H1 (cell line): ENCODE measurements around the gene PLIN4. TPM values are rescaled to one million over a fixed set of nuclear protein-coding genes. Genes with fewer than 3 reads are reported as not detected.

ENCODE experiments used
- CTCF ChIA-PET: fragments of 300-600 bp; sonication (Branson Sonifier 250); formaldehyde crosslinking; loops from one replicate; lab custom pipeline; 2021; ENCODE audit not compliant: partially characterized antibody; lab: Charles Lee
- POLR2A ChIA-PET: fragments of 300-600 bp; sonication (Branson Sonifier 250); formaldehyde crosslinking; loops from one replicate; lab custom pipeline; 2021; ENCODE audit warnings: inconsistent platforms; ENCODE audit not compliant: partially characterized antibody; lab: Charles Lee
- DNase-seq, 2 experiments: peaks; one replicate each; pipeline versions ENCODE4 v3.0.0 to v3.0.0-alpha.2; 2010 to 2022; ENCODE audit warnings: low spot score in 2 of 2, low read depth in 1 of 2, mixed read lengths in 1 of 2
- FAIRE-seq: peaks from 2 replicates; lab custom pipeline; 2011; peaks lifted over from hg19 to GRCh38; lab: Jason Lieb, UNC
- H2AFZ ChIP-seq: 2 replicates; pipeline ENCODE4 v1.8.1; 2012; ENCODE audit warnings: low read length, inconsistent platforms
- H2AK5ac ChIP-seq: 2 replicates; pipeline ENCODE4 v1.6.1; 2013; ENCODE audit warnings: low read depth, low read length
- H2BK120ac ChIP-seq: replicated peaks from 2 replicates; pipeline ENCODE3; 2013; ENCODE audit warnings: low read depth, low read length, inconsistent platforms
- H2BK12ac ChIP-seq: 2 replicates; pipeline ENCODE4 v1.6.1; 2013; ENCODE audit warnings: low read depth, low read length
- H2BK15ac ChIP-seq: 2 replicates; pipeline ENCODE4 v1.6.1; 2013; ENCODE audit warnings: low read length
- H2BK20ac ChIP-seq: 2 replicates; pipeline ENCODE4 v1.6.1; 2013; ENCODE audit warnings: low read length
- H2BK5ac ChIP-seq: 2 replicates; pipeline ENCODE4 v1.6.1; 2013; ENCODE audit warnings: low read depth, low read length
- H3K14ac ChIP-seq: 2 replicates; pipeline ENCODE4 v1.6.1; 2013; ENCODE audit warnings: inconsistent platforms; ENCODE audit not compliant: insufficient read length
- H3K18ac ChIP-seq: 2 replicates; pipeline ENCODE4 v1.6.1; 2013; ENCODE audit warnings: low read length; ENCODE audit errors: extremely low read depth
- H3K23ac ChIP-seq: 2 replicates; pipeline ENCODE4 v1.6.1; 2013; ENCODE audit warnings: inconsistent platforms; ENCODE audit not compliant: insufficient read length
- H3K23me2 ChIP-seq: 2 replicates; pipeline ENCODE4 v1.6.1; 2013; ENCODE audit warnings: low read depth, low read length
- H3K27ac ChIP-seq: 2 replicates; pipeline ENCODE4 v1.6.1; 2011; ENCODE audit warnings: low read depth, low read length, inconsistent platforms
- H3K27me3 ChIP-seq, 4 experiments: replicated peaks in 1 of 4; 1 replicate in 1 of 4; 2 replicates in 3 of 4; pipeline versions ENCODE4 v1.6.1 to v1.8.1; 2011 to 2013; ENCODE audit warnings: low read length in 3 of 4, mild to moderate bottlenecking in 3 of 4, inconsistent platforms in 2 of 4, mixed read lengths in 2 of 4, moderate library complexity in 1 of 4; ENCODE audit not compliant: control insufficient read depth in 3 of 4, insufficient read depth in 3 of 4; ENCODE audit errors: extremely low read depth in 1 of 4
- H3K36me3 ChIP-seq, 4 experiments: 2 replicates each; pipeline versions ENCODE4 v1.6.1 to v1.8.1; 2011 to 2013; ENCODE audit warnings: mild to moderate bottlenecking in 4 of 4, low read length in 3 of 4, moderate library complexity in 2 of 4, control low read depth in 1 of 4, inconsistent platforms in 1 of 4; ENCODE audit not compliant: insufficient read depth in 4 of 4, control insufficient read depth in 2 of 4
- H3K4ac ChIP-seq: replicated peaks from 2 replicates; pipeline ENCODE3; 2013; ENCODE audit warnings: low read length, low read depth, mixed read lengths, inconsistent platforms; ENCODE audit not compliant: insufficient read length
- H3K4me1 ChIP-seq, 4 experiments: replicated peaks in 1 of 4; 1 replicate in 1 of 4; 2 replicates in 3 of 4; pipeline versions ENCODE4 v1.6.1 to v1.8.1; 2011 to 2013; ENCODE audit warnings: low read length in 3 of 4, inconsistent platforms in 2 of 4, mixed read lengths in 1 of 4; ENCODE audit not compliant: insufficient read depth in 4 of 4, control insufficient read depth in 3 of 4
- H3K4me2 ChIP-seq, 2 experiments: 2 replicates each; pipeline versions ENCODE4 v1.6.1 to v1.8.1; 2011 to 2013; ENCODE audit warnings: low read depth in 2 of 2, low read length in 2 of 2, control low read depth in 1 of 2, inconsistent platforms in 1 of 2, mild to moderate bottlenecking in 1 of 2; ENCODE audit not compliant: insufficient read depth in 1 of 2
- H3K4me3 ChIP-seq, 4 experiments: fragments of 200-600, 300-600 bp in 1 of 4; sonication (generic), shearing (Covaris generic), sonication (Bioruptor Twin) in 1 of 4; 2 replicates each; pipeline versions ENCODE4 v1.5.1 to v1.8.1; 2011 to 2016; ENCODE audit warnings: low read length in 4 of 4, low read depth in 3 of 4, control low read depth in 2 of 4, inconsistent platforms in 2 of 4, mild to moderate bottlenecking in 2 of 4, mixed read lengths in 1 of 4, moderate library complexity in 1 of 4; ENCODE audit not compliant: insufficient read depth in 2 of 4; ENCODE audit errors: extremely low read depth in 1 of 4
- H3K56ac ChIP-seq: replicated peaks from 2 replicates; pipeline ENCODE3; 2013; ENCODE audit warnings: low read depth, mild to moderate bottlenecking, mixed read lengths, low read length, inconsistent platforms; ENCODE audit not compliant: insufficient read length
- H3K79me1 ChIP-seq: 2 replicates; pipeline ENCODE4 v1.6.1; 2013; ENCODE audit warnings: low read depth, low read length, control low read depth
- H3K79me2 ChIP-seq, 2 experiments: 2 replicates each; pipeline versions ENCODE4 v1.6.1 to v1.8.1; 2012 to 2013; ENCODE audit warnings: low read length in 2 of 2, mild to moderate bottlenecking in 2 of 2, inconsistent platforms in 1 of 2; ENCODE audit not compliant: insufficient read depth in 2 of 2, control insufficient read depth in 1 of 2
- H3K9ac ChIP-seq, 4 experiments: replicated peaks in 1 of 4; 1 replicate in 1 of 4; 2 replicates in 3 of 4; pipeline versions ENCODE4 v1.6.1 to v1.8.1; 2011 to 2013; ENCODE audit warnings: low read depth in 3 of 4, low read length in 3 of 4, control low read depth in 2 of 4, mild to moderate bottlenecking in 2 of 4, moderate library complexity in 2 of 4, inconsistent platforms in 1 of 4; ENCODE audit errors: extremely low read depth in 1 of 4
- H3K9me3 ChIP-seq, 2 experiments: 2 replicates each; pipeline versions ENCODE4 v1.6.1 to v1.8.1; 2012 to 2013; ENCODE audit warnings: mild to moderate bottlenecking in 2 of 2, moderate library complexity in 2 of 2, control low read depth in 1 of 2, inconsistent platforms in 1 of 2, low read depth in 1 of 2, low read length in 1 of 2, mixed read lengths in 1 of 2; ENCODE audit not compliant: insufficient read depth in 2 of 2
- H4K20me1 ChIP-seq, 2 experiments: replicated peaks in 1 of 2; 2 replicates each; pipeline versions ENCODE3 to v1.8.1; 2011 to 2013; ENCODE audit warnings: inconsistent platforms in 2 of 2, low read length in 2 of 2, mild to moderate bottlenecking in 1 of 2; ENCODE audit not compliant: insufficient read depth in 2 of 2, control insufficient read depth in 1 of 2
- H4K5ac ChIP-seq: 2 replicates; pipeline ENCODE4 v1.6.1; 2013; ENCODE audit warnings: low read length, low read depth, mixed read lengths, inconsistent platforms; ENCODE audit not compliant: insufficient read length
- H4K8ac ChIP-seq: 2 replicates; pipeline ENCODE4 v1.8.0; 2013; ENCODE audit warnings: mild to moderate bottlenecking, moderate library complexity, low read length, inconsistent platforms; ENCODE audit not compliant: insufficient read depth; ENCODE audit errors: extremely low read depth
- H4K91ac ChIP-seq: replicated peaks from 2 replicates; pipeline ENCODE3; 2013; ENCODE audit warnings: low read length, mixed read lengths, inconsistent platforms; ENCODE audit not compliant: insufficient read length
- BACH1 ChIP-seq: IDR thresholded peaks from 2 replicates; pipeline ENCODE4 v1.6.1; 2012; ENCODE audit warnings: low read length, improper control_type of control experiment
- EP300 ChIP-seq, 2 experiments: IDR thresholded peaks; 1 replicate in 1 of 2; 2 replicates in 1 of 2; pipeline ENCODE4 v1.6.1; 2011 to 2012; ENCODE audit warnings: low read depth in 2 of 2, low read length in 2 of 2, mild to moderate bottlenecking in 2 of 2, borderline replicate concordance in 1 of 2, inconsistent platforms in 1 of 2, moderate library complexity in 1 of 2
- GTF2F1 ChIP-seq: IDR thresholded peaks from 2 replicates; pipeline ENCODE4 v1.6.1; 2012; ENCODE audit warnings: low read depth, low read length, improper control_type of control experiment, borderline replicate concordance
- HDAC6 ChIP-seq: IDR thresholded peaks from one replicate; pipeline ENCODE4 v1.7.1; 2012; ENCODE audit warnings: low read depth, mild to moderate bottlenecking, inconsistent platforms, low read length, moderate library complexity
- JUND ChIP-seq: IDR thresholded peaks from 2 replicates; pipeline ENCODE4 v1.6.1; 2011; ENCODE audit warnings: mild to moderate bottlenecking, improper control_type of control experiment, low read length
- MAFK ChIP-seq: IDR thresholded peaks from 2 replicates; pipeline ENCODE4 v1.6.1; 2012; ENCODE audit warnings: low read depth, mild to moderate bottlenecking, improper control_type of control experiment, low read length
- SIRT6 ChIP-seq: IDR thresholded peaks from one replicate; pipeline ENCODE4 v1.7.1; 2012; ENCODE audit warnings: low read length, inconsistent platforms
- USF2 ChIP-seq: IDR thresholded peaks from 2 replicates; pipeline ENCODE4 v1.6.1; 2011; ENCODE audit warnings: low read length, improper control_type of control experiment
- WGBS, 2 experiments: shearing (Covaris generic) in 1 of 2; methylation state at CpG; one replicate each; pipeline versions ENCODE4 v1.1.6 to v1.1.7; 2013 to 2015; ENCODE audit warnings: low lambda C conversion rate in 2 of 2, mixed read lengths in 2 of 2, inconsistent platforms in 1 of 2, low coverage in 1 of 2, missing lambda C conversion rate in 1 of 2; ENCODE audit not compliant: insufficient replicate concordance in 2 of 2, insufficient coverage in 1 of 2, insufficient read length in 1 of 2; ENCODE audit errors: extremely low coverage in 1 of 2, missing lambda C conversion rate in 1 of 2; 5-methylcytosine and 5-hydroxymethylcytosine counted together
- polyA plus RNA-seq, 7 experiments: library from polyadenylated mRNA; depleted of rRNA in 3 of 7; stranded (reverse) in 5 of 7; unstranded in 2 of 7; fragments of >200 nt in 5 of 7; fragments of 200-250 nt in 2 of 7; gene quantifications; 1 replicate in 5 of 7; 2 replicates in 1 of 7; 4 replicates in 1 of 7; pipeline versions ENCODE4 v1.2.1 to v1.2.3, GENCODE V29; 2011 to 2013; ENCODE audit warnings: missing spikeins in 2 of 7, mixed read lengths in 2 of 7
- total RNA-seq: library from RNA; stranded (reverse); fragmentation: NEBNext Ultra II Directional; extraction: Animal tissue kit (Norgen Biotek cat#: 25700); gene quantifications from 2 replicates; pipeline ENCODE4 v1.2.1, GENCODE V29; 2021

PLIN4 gene
- total and polyA plus RNA-seq, 2 of the 8 experiments (the other 6 are each of a cell fraction or from before 2014, with no cell fraction given) = 0.35 to 0.45 TPM

- no peak overlapping the region for H2BK12ac ChIP-seq
- no peak overlapping the region for H3K56ac ChIP-seq
- 88% methylated on average over 35 of the region's 35 CpGs; no CpG with 5 or more reads in 1 of the 2 experiments for WGBS, 2 experiments
- no peaks in the 10 kb centered on the region for H3K4me1 ChIP-seq
- no peaks in the 10 kb centered on the region for H3K27me3 ChIP-seq
- CTCF ChIA-PET = no interaction called here
- FAIRE-seq (no peak), DNase-seq (no peak)
- no peak overlapping the region for H2AFZ ChIP-seq
- no peak overlapping the region for H3K18ac ChIP-seq
- no peak overlapping the region for H3K4ac ChIP-seq
- no peaks in the 10 kb centered on the region for H3K23me2 ChIP-seq
- no peak overlapping the region for H2BK120ac ChIP-seq
- H3K9me3 ChIP-seq = no peaks in the 10 kb centered on the region
- H3K4me3 ChIP-seq = no peak overlapping the region
- POLR2A ChIA-PET = interaction anchor here (0.7 to 1.3 kb wide), 5 partner anchors 8 to 122 kb away, joined by 3 to 6 read pairs (median 3); partner anchors contain the start of gene PLIN4
- peaks cover 5% of the 10 kb centered on the region for H3K79me1 ChIP-seq
- no peak overlapping the region for H4K91ac ChIP-seq
- peaks cover 2 to 26% (median 8%) of the 10 kb centered on the region in 4 experiments; a peak in 7 of 8 replicates for H3K36me3 ChIP-seq
- H2AK5ac ChIP-seq = no peak overlapping the region
- no peak overlapping the region for H2BK20ac ChIP-seq
- no peak overlapping the region for H3K4me2 ChIP-seq
- H3K9ac ChIP-seq = no peak overlapping the region
- H2BK5ac ChIP-seq = no peak overlapping the region
- H4K20me1 ChIP-seq = peaks cover 4 to 16% of the 10 kb centered on the region in 2 experiments
- no peaks in the 10 kb centered on the region for H3K79me2 ChIP-seq
- H3K23ac ChIP-seq = no peak overlapping the region
- no peak overlapping the region for H4K5ac ChIP-seq
- no peak overlapping the region for H3K14ac ChIP-seq
- H4K8ac ChIP-seq = peak overlapping the region; percentile 28; the same call in 1 of the 2 replicates
- H3K27ac ChIP-seq = no peak overlapping the region
- H2BK15ac ChIP-seq = no peak overlapping the region
- TF ChIP-seq MAFK (no peak), SIRT6 (no peak), USF2 (no peak), HDAC6 (no peak), JUND (no peak), GTF2F1 (no peak), BACH1 (no peak), EP300 (IDR thresholded peaks at IDR 0.05; ENCODE audit: borderline replicate concordance in 1 of 2, low read depth in 2 of 2, low read length in 2 of 2) (no peak)
Measured at GRCh38 chr19:4482721-4483364, 35.4 kb downstream of the PLIN4 start.
